ENCODE data around the gene KLRF1.

Gene KLRF1

GRCh38 chr12:9848899-9849298 is 21.6 kb downstream of the KLRF1 start:
- no peaks in the 10 kb centered on the region for H3K4me1 ChIP-seq (ENCODE audit: control insufficient read depth, insufficient read depth, low read length)
- no peaks in the 10 kb centered on the region for H3K27me3 ChIP-seq (ENCODE audit: control insufficient read depth, insufficient read depth, low read length)
- H3K27ac ChIP-seq (ENCODE audit: low read length): no peak overlapping the region
- H3K9me3 ChIP-seq (ENCODE audit: control insufficient read depth, insufficient read depth, low read length): no peaks in the 10 kb centered on the region
- no peaks in the 10 kb centered on the region for H3K36me3 ChIP-seq (ENCODE audit: control insufficient read depth, insufficient read depth, low read length)
- no peak for DNase-seq (ENCODE audit: low read depth, low spot score)
- no CpG with 5 or more reads among the region's 5 CpGs for WGBS (ENCODE audit: insufficient coverage, insufficient read length)
- no peak overlapping the region for H3K4me3 ChIP-seq (ENCODE audit: low read length)

GRCh38 chr12:9851050-9851449 is 23.8 kb downstream of the KLRF1 start:
- Histone ChIP-seq H3K4me3 (ENCODE audit: low read length) (no peak overlapping the region), H3K27me3 (ENCODE audit: control insufficient read depth, insufficient read depth, low read length) (no peaks in the 10 kb centered on the region), H3K27ac (ENCODE audit: low read length) (no peak overlapping the region), H3K4me1 (ENCODE audit: control insufficient read depth, insufficient read depth, low read length) (no peaks in the 10 kb centered on the region), H3K36me3 (ENCODE audit: control insufficient read depth, insufficient read depth, low read length) (no peaks in the 10 kb centered on the region), H3K9me3 (ENCODE audit: control insufficient read depth, insufficient read depth, low read length) (no peaks in the 10 kb centered on the region)
- DNase-seq (ENCODE audit: low read depth, low spot score): no peak
- 100% methylated on average over 1 of the region's 5 CpGs for WGBS (ENCODE audit: insufficient coverage, insufficient read length)

DNA sequence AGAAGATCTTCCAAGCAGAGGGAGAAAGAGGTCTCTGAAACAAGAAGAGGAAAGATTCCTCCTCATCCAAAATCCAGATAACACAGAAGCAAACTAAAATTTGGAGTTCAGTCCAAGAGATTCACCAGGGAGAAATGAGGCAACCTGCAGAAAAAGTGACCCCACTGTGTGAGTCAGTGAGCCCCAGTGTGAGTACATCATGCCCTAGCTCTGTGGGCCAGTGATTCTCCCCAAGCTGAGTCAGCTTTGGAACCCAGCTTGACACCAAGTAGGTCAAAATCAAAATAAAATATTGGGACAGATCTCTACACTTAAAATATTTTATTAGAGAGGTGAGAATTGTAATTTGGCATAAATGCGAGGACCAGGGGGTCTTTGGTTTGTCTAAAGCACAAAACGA is 24.6 kb downstream of the KLRF1 start:
- 100% methylated on average over 2 of the region's 2 CpGs for WGBS (ENCODE audit: insufficient coverage, insufficient read length)
- DNase-seq (ENCODE audit: low read depth, low spot score): no peak
- H3K4me3 ChIP-seq (ENCODE audit: low read length): no peak overlapping the region
- H3K9me3 ChIP-seq (ENCODE audit: control insufficient read depth, insufficient read depth, low read length): no peaks in the 10 kb centered on the region
- no peaks in the 10 kb centered on the region for H3K36me3 ChIP-seq (ENCODE audit: control insufficient read depth, insufficient read depth, low read length)
- no peaks in the 10 kb centered on the region for H3K4me1 ChIP-seq (ENCODE audit: control insufficient read depth, insufficient read depth, low read length)
- no peak overlapping the region for H3K27ac ChIP-seq (ENCODE audit: low read length)
- H3K27me3 ChIP-seq (ENCODE audit: control insufficient read depth, insufficient read depth, low read length): no peaks in the 10 kb centered on the region

- Histone ChIP-seq H3K9me3 (ENCODE audit: control insufficient read depth, insufficient read depth, low read length) (no peaks in the 10 kb centered on the region), H3K27ac (ENCODE audit: low read length) (no peak overlapping the region), H3K27me3 (ENCODE audit: control insufficient read depth, insufficient read depth, low read length) (no peaks in the 10 kb centered on the region), H3K4me3 (ENCODE audit: low read length) (no peak overlapping the region), H3K4me1 (ENCODE audit: control insufficient read depth, insufficient read depth, low read length) (no peaks in the 10 kb centered on the region), H3K36me3 (ENCODE audit: control insufficient read depth, insufficient read depth, low read length) (no peaks in the 10 kb centered on the region)
- no peak for DNase-seq (ENCODE audit: low read depth, low spot score)
- no CpG with 5 or more reads among the region's 1 CpG for WGBS (ENCODE audit: insufficient coverage, insufficient read length)
Measured at GRCh38 chr12:9856151-9856550, 28.9 kb downstream of the KLRF1 start.

- Histone ChIP-seq H3K27me3 (ENCODE audit: control insufficient read depth, insufficient read depth, low read length) (no peaks in the 10 kb centered on the region), H3K9me3 (ENCODE audit: control insufficient read depth, insufficient read depth, low read length) (no peaks in the 10 kb centered on the region), H3K4me1 (ENCODE audit: control insufficient read depth, insufficient read depth, low read length) (no peaks in the 10 kb centered on the region), H3K27ac (ENCODE audit: low read length) (no peak overlapping the region), H3K4me3 (ENCODE audit: low read length) (no peak overlapping the region), H3K36me3 (ENCODE audit: control insufficient read depth, insufficient read depth, low read length) (no peaks in the 10 kb centered on the region)
- no CpG with 5 or more reads among the region's 3 CpGs for WGBS (ENCODE audit: insufficient coverage, insufficient read length)
- DNase-seq (ENCODE audit: low read depth, low spot score): no peak
Measured at GRCh38 chr12:9856894-9857293, 29.6 kb downstream of the KLRF1 start.

DNA sequence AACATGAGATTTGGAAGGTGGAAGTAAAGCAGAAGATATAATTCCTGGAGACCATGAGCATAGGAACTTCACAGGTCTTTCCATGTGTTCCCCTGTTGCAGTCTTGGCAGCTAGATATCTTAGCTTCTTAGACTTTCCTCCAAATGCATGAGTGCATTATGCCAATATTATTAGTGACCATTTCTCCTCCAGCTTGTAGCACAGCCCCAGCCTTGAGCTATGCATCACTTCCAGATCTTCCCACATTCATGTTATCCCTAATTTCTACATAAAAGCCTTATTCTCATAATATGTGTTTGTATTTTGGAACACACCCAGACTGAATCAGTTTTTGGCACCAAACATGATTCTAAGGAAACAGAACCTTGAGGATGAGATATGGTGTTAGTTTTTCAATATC is 30.9 kb downstream of the KLRF1 start:
- H3K27me3 ChIP-seq (ENCODE audit: control insufficient read depth, insufficient read depth, low read length): no peaks in the 10 kb centered on the region
- H3K9me3 ChIP-seq (ENCODE audit: control insufficient read depth, insufficient read depth, low read length): no peaks in the 10 kb centered on the region
- DNase-seq (ENCODE audit: low read depth, low spot score): no peak
- no peak overlapping the region for H3K27ac ChIP-seq (ENCODE audit: low read length)
- H3K4me3 ChIP-seq (ENCODE audit: low read length): no peak overlapping the region
- no peaks in the 10 kb centered on the region for H3K36me3 ChIP-seq (ENCODE audit: control insufficient read depth, insufficient read depth, low read length)
- no peaks in the 10 kb centered on the region for H3K4me1 ChIP-seq (ENCODE audit: control insufficient read depth, insufficient read depth, low read length)

DNA sequence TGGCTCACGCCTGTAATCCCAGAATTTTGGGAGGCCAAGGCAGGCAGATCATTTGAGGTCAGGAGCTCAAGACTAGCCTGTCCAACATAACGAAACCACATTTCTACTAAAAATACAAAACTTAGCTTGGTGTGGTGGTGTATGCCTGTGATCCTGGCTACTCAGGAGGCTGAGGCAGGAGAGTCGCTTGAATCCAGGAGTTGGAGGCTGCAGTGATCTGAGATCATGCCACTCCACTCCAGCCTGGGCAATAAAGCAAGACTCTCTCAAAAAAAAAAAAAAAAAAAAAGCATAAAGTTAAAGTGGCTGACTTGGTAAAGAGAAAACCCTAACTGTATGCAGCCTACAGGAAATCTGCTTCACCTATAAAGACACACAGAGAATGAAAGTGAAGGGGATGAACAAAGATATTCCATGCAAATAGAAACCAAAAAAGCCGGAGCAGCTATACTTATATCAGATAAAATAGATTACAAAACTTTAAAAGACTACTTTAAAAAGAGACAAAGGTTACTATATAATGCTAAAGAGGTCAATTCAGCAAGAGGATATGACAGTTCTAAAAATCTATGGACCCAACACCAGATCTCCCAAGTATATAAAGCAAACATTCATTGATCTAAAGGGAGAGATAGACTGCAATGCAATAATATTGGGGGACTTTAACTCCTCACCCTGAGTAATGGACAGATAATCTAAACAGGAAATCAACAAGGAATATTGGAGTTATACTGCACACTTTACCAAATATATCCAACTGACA is 37.8 kb downstream of the KLRF1 start:
- DNase-seq (ENCODE audit: low read depth, low spot score): no peak
- Histone ChIP-seq H3K4me3 (ENCODE audit: low read length) (no peak overlapping the region), H3K4me1 (ENCODE audit: control insufficient read depth, insufficient read depth, low read length) (no peaks in the 10 kb centered on the region), H3K36me3 (ENCODE audit: control insufficient read depth, insufficient read depth, low read length) (no peaks in the 10 kb centered on the region), H3K9me3 (ENCODE audit: control insufficient read depth, insufficient read depth, low read length) (no peaks in the 10 kb centered on the region), H3K27ac (ENCODE audit: low read length) (no peak overlapping the region), H3K27me3 (ENCODE audit: control insufficient read depth, insufficient read depth, low read length) (no peaks in the 10 kb centered on the region)
- WGBS (ENCODE audit: insufficient coverage, insufficient read length): no CpG with 5 or more reads among the region's 4 CpGs

DNA sequence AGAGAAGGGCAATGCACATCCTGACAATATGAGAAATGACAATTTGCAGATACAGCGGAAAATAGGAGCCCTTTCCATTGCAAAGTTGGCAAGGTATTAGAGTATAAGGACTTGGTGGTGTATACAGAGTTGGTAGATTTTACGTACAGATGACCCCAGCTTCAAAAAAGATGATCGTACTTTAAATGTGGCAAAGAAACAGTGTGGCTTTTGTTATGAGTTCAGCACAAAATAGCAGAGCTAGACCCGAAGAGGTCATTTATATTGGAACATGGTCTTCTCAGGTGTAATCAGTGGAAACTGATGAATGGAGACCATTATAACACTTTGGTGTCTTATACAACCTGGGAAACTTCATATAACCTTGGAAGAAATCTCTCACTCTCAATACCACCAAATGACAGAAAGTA is 39.6 kb downstream of the KLRF1 start:
- WGBS (ENCODE audit: insufficient coverage, insufficient read length): no CpG with 5 or more reads among the region's 4 CpGs
- DNase-seq (ENCODE audit: low read depth, low spot score): no peak
- Histone ChIP-seq H3K36me3 (ENCODE audit: control insufficient read depth, insufficient read depth, low read length) (no peaks in the 10 kb centered on the region), H3K4me1 (ENCODE audit: control insufficient read depth, insufficient read depth, low read length) (no peaks in the 10 kb centered on the region), H3K4me3 (ENCODE audit: low read length) (no peak overlapping the region), H3K27ac (ENCODE audit: low read length) (no peak overlapping the region), H3K9me3 (ENCODE audit: control insufficient read depth, insufficient read depth, low read length) (no peaks in the 10 kb centered on the region), H3K27me3 (ENCODE audit: control insufficient read depth, insufficient read depth, low read length) (no peaks in the 10 kb centered on the region)

DNA sequence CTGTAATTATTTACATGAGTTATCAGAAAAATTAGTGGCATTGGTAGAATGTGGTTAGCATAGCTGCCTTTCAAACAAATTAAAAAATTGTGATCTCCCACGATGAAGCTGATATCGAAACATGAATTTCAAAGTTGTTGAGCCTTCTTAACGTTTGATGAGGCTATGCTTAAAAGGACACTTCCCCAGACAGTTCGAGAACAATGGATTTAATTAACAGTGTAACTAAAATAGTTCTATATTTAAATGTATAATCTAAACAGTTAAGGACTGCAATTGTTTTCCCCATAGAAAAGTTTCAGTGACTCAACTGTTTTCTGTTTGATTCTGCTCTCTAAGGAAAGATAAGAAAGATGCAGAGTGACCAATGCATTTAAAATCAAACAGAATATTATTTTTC is 40.2 kb downstream of the KLRF1 start:
- no peaks in the 10 kb centered on the region for H3K4me1 ChIP-seq (ENCODE audit: control insufficient read depth, insufficient read depth, low read length)
- H3K27me3 ChIP-seq (ENCODE audit: control insufficient read depth, insufficient read depth, low read length): no peaks in the 10 kb centered on the region
- no CpG with 5 or more reads among the region's 4 CpGs for WGBS (ENCODE audit: insufficient coverage, insufficient read length)
- no peak overlapping the region for H3K4me3 ChIP-seq (ENCODE audit: low read length)
- no peak overlapping the region for H3K27ac ChIP-seq (ENCODE audit: low read length)
- H3K9me3 ChIP-seq (ENCODE audit: control insufficient read depth, insufficient read depth, low read length): no peaks in the 10 kb centered on the region
- H3K36me3 ChIP-seq (ENCODE audit: control insufficient read depth, insufficient read depth, low read length): no peaks in the 10 kb centered on the region
- no peak for DNase-seq (ENCODE audit: low read depth, low spot score)

GRCh38 chr12:9868311-9868801 is 41.1 kb downstream of the KLRF1 start:
- H3K4me3 ChIP-seq (ENCODE audit: low read length): no peak overlapping the region
- no peaks in the 10 kb centered on the region for H3K36me3 ChIP-seq (ENCODE audit: control insufficient read depth, insufficient read depth, low read length)
- H3K27me3 ChIP-seq (ENCODE audit: control insufficient read depth, insufficient read depth, low read length): no peaks in the 10 kb centered on the region
- WGBS (ENCODE audit: insufficient coverage, insufficient read length): no CpG with 5 or more reads among the region's 11 CpGs
- H3K9me3 ChIP-seq (ENCODE audit: control insufficient read depth, insufficient read depth, low read length): no peaks in the 10 kb centered on the region
- H3K4me1 ChIP-seq (ENCODE audit: control insufficient read depth, insufficient read depth, low read length): no peaks in the 10 kb centered on the region
- no peak overlapping the region for H3K27ac ChIP-seq (ENCODE audit: low read length)
- no peak for DNase-seq (ENCODE audit: low read depth, low spot score)

DNA sequence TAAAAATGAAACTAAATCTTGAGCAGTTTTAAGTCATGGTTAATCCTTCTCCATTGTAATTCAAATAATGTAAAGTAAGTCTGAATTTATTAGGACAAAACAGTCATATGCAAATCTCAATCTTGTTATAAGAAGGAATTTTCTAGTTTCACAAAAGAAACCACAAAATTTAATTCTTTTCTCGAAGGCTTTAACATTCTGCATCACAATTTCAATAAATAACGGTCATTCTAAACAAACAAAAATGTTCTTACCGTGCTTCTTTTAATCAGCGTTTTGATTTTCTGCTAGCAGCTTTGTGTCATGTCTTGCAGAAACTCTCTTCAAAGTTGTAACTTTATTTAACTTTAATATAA is 41.6 kb downstream of the KLRF1 start:
- H3K4me3 ChIP-seq (ENCODE audit: low read length): no peak overlapping the region
- no peak overlapping the region for H3K27ac ChIP-seq (ENCODE audit: low read length)
- no peak for DNase-seq (ENCODE audit: low read depth, low spot score)
- no peaks in the 10 kb centered on the region for H3K36me3 ChIP-seq (ENCODE audit: control insufficient read depth, insufficient read depth, low read length)
- H3K27me3 ChIP-seq (ENCODE audit: control insufficient read depth, insufficient read depth, low read length): no peaks in the 10 kb centered on the region
- WGBS (ENCODE audit: insufficient coverage, insufficient read length): no CpG with 5 or more reads among the region's 4 CpGs
- no peaks in the 10 kb centered on the region for H3K4me1 ChIP-seq (ENCODE audit: control insufficient read depth, insufficient read depth, low read length)
- no peaks in the 10 kb centered on the region for H3K9me3 ChIP-seq (ENCODE audit: control insufficient read depth, insufficient read depth, low read length)
